Putamen (tissue), 1 donor: ENCODE results near the gene AK2.

ENCODE experiments used
- DNase-seq: peaks from one replicate; pipeline ENCODE4 v3.0.0-alpha.2; 2016; ENCODE audit warnings: low spot score

The AK2 gene

DNA sequence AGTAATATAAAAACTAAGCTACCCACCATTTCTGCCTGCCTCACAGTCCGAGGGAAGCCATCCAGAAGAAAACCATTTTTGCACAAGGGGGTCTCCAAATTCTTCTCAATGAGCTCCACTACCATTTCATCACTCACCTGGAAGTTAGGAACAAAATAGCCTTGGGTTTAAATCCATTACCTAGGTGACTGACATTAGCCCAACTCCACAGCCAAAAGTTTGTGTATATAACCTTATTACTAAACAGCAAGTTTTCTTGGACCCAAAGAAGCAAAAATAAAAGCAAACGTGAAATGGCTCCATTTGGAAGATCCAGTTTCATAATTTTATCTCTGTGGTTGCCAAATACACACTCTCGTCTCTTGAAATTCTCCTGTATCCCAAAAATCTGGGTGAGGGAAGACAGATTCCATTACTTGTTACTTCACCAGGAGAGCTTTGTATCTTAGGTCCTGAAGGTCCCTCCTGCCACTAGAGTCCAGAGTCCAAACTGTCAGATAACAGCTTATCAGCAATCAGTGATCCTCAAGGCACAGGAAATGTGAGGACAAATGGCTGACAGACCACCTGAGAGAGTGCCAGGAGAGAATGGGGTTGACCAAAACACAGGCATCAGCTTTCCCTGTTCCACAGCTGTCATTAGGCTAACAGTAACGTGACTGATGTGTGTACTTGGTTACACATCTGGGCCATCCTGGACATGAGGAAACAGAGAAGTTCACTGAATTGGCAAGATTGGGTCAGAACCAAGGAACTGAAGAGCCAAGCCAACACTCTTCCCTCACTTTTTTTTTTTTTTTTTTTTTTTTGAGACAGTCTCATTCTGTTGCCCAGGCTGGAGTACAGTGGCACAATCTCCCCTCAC is 14.9 kb downstream of the AK2 start:
- no peak for DNase-seq

DNA sequence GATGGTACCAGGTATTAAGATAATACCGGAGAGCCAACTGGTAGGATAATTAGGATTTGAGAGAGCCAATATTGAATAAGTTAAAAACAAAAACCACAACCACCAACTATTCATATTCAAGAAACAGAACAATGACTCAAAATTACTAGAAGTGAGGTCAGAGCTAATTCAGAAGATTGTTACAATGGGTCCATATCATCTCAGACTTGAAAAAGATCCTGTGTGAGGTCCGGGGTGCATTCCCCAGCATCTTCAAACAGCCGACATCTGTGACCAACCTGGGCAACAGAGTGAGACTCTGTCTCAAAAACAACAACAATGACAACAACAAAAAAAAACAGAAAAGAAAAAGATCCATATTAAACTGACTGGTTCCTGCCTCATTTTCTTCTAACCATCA is 18.6 kb downstream of the AK2 start:
- no peak for DNase-seq

DNA sequence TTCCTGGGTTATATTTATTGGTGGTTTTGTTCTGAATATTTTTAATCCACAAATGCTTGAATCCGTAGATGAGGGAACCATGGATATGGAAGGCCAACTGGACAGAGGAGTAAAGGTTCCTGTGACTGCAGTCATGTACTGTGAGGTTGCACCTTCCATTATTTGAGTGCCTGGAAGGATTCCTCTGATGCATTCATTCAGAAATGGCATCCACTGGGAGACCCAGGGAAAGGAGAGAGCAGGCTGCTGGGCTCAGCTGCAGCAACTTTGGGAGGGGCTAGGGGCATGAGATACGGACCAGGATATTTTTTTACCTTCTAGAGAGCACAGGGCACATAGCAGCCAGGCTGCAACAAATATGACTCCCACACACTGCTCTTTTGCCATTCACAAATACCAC is 19.5 kb downstream of the AK2 start:
- no peak for DNase-seq

DNA sequence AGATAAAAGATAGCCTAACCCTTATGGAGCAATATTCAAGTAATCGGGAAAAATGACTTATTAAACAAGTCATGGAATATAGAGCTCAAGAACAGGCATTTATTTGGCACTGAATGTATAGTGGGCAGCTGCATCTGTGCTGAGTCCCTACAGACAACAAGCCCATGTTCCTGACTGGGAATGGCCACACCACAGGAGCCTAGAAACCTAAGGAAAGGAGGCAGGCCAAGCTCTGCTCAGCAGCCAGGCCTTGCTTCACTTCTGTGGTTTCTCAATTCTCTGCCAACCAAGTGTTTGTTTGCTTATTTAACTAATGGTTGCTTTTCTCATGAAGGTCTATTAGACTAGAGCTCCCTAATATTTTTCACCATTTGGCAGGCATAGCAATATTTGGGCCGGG is 21.5 kb downstream of the AK2 start:
- no peak for DNase-seq

DNA sequence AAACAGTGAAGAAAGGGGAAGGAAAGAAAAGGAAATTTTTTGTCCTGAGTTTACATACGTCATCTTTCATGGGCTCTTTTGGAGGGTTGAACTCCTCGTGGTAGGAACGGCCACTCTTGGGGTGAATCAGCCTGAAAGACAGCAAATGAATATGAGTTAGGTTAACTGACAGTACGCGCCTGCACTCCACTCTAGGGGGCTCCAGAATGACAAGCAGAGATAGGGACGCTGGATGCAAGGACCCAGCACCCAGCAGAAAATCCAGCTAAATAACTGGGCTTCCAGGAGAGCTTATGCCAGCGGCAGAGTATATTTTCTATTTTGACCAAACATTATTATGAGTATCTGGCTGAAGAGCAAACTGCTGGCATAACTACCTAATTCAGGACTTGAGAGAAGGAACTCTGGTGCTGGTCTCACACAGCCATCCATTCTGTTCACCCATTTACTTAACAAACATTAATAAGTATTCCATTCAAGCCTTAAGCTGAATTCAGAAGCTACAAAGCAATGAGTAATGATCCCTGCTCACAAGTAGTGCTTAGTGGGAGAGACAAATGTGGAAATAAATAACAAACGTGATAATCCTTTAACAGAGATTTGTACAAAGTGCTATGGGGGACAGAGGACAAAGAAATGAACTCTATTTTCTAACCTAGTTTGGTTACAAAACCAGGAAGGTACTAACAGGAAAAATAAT is 22.1 kb downstream of the AK2 start:
- no peak for DNase-seq

DNA sequence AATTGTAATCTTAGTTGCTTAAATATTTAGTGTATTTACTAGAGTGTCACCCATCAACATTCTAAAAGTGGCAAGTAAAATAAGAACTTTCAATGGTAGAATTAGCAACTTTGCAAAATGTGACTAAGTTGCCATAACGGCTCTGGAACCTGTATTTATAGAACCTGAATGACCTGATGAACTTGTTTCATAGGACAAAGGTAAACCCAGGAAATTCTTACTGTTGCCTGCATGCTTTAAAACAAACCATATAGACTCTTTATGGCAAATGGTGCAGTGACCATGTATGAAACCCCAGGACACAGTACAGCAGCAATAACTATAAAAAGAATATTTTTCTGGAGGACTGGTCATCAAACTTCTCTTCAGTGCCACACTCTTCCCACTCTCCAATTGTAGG is 22.9 kb downstream of the AK2 start:
- DNase-seq, result no peak

DNA sequence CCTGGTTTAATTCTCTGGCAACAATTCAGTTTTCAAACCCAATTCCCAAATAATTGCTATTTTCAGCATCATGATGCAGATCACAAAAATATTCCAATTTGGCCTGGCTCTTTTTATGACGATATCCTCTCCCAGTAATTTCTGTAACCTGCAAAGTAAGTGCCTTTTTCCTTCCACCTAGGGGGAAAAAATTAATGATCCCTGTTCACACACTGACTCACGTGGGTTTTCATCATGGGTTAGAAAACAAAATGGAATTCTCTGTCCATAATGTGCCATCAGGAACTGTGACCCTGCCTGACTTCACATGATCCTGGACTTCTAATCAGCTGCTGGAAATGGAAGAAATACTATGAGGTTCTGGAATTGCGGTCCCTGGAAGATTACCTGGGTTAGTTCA is 24.5 kb downstream of the AK2 start:
- no peak for DNase-seq

DNA sequence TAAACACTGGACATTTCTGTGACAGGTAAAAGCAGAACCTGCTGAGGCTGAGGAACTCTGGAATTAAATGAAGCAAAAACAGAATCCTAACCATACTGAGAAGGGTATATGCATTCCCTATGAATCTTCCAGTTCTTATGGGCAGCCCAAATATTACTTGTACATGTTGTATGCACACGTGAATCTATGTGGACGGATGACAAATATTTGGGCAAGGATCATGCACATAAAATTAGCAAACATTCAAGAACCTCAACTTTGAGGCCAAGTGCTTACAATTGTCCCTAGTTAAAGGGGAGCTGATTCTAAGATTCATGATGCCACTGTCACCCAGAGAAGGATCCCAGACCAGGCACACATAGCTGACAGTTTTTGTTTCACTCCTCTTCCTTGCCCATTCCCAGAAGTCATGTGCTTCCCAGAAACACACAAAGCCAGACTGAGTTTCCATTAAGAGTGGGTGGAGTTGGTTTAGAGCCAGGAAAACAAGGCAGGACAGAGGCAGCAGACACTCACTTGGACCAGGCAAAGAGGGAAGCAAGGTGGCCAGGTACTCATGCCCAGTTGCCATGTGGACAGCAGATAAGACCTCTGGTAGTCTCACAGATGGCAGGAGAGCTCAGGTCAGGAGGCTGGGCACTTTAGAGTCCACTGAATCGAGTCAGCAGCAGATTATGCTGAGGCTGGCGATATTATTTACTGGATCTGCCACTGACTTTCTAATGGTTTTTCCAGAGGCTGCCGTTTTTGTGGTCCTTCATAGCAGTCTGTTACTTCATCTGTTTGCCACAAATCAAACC is 25.6 kb downstream of the AK2 start:
- DNase-seq, result no peak

DNA sequence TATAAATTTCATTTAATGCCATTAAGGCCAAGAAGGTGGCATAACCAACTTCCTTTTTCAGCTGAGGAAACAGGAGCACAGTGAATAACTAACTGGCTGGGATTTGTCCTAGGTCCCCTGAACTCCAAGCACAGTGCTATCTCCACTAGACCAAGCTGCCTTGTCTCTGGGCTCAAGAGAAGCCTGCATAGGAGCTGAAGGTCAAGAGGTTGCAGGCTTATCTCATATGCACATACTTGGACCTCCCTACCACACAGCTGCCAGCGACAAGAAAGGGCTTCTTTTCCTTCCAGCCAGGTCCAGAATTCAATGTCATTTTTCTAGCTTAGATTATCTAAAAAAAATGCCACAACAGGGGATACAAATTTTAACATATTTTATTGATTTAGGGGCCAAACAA is 27.1 kb downstream of the AK2 start:
- DNase-seq, result no peak

DNA sequence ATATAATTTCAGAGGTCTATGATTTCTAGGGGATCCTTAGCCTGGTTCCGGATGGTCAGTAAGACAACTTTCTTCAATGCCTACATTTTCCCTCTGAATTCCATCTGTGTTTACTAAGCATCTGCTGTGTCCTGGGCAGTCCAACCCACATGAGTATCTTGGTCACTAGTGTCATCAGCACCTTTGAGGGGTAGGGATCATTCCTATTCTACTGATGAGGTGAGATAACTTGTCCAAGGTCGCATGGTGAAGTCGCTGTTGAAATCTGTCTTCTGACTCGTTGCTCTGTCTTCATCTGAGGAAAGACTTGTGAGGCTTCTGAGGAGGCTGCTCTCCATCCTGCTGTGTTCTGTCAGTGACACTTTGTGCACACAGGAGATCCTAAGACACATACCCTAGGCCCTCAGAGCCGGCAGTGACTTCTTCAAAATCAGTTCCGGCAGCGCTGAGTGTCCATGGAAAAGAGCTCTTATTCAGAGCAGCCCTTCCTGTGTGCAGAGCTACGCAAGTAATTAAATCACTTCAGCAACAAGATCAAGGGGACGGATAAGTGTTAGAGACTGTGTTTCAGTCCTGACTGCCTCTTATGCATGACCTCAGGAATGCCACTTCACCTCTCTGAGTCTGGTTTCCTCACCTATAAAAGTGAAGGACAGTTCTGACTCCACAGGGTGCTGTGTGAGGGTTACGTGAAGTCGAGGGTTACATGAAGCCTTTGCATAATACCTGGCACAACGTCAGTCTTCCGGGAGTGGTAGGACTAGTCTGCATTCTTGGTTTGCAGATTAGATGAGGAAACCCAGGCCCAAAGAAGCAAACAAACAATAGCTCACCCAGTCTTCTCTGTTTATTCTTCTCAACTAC is 28.4 kb downstream of the AK2 start:
- no peak for DNase-seq

DNA sequence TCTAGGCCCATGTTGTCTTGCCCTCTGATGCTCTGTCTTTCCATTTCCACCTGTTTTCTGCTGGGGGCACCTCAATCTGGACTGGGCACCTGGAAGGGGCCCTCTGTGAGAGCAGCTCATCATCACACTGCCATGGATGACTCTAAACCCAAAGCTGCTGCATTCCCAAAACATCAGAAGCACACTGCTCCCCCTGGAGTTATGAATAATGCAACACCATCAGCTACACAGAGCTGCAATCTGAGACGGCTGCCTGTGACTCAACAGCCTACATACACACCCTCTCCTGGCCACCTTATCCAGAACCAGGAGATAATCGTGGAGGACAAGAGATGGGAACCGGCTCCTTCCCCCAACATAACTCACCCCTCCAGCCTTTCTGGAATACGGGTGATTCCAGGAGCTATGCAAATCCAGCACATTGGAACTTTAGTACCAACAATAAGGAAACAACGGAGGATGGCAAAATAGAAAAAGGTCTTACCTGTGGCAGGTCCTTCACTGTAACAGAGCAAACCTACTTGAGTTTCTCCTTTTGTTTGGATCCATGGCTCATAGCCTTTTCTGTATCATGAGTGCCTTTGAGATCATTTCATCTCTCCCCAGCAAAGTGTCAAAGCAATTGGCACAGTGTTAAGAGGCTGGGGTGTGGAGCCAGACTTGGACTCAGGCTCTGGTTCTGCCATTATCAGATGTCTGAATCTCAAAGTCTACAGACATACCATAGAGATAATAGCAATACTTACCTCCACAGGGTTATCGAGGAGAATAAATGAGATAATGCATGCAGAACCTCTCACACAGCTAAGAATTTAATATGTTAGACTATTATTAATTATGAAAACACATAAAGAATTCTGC is 29.3 kb downstream of the AK2 start:
- peak; percentile 57 for DNase-seq

DNA sequence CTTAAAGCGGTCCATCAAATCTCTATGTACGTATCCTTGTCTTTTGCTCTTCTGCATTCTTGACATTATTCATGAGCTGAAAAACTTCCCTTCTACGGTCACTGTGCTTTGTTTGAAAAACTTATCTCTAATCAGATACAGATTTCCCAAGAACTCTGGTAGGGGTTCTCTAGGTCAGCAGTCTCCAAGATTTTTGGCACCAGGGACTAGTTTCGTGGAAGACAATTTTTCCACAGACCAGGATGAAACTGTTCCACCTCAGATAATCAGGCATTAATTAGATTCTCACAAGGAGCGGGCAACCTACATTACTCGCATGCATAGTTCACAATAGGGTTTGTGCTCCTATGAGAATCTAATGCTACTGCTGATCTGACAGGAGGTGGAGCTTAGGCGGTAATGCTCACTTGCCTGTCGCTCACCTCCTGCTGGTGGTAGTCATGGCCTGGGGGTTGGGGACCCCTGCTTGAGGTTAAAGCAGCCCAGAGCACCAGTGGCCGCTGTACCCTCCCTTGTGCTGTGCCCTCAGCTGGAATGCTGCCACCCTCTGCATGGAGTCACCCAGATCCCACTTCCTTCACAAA is 30.8 kb downstream of the AK2 start:
- no peak for DNase-seq

DNA sequence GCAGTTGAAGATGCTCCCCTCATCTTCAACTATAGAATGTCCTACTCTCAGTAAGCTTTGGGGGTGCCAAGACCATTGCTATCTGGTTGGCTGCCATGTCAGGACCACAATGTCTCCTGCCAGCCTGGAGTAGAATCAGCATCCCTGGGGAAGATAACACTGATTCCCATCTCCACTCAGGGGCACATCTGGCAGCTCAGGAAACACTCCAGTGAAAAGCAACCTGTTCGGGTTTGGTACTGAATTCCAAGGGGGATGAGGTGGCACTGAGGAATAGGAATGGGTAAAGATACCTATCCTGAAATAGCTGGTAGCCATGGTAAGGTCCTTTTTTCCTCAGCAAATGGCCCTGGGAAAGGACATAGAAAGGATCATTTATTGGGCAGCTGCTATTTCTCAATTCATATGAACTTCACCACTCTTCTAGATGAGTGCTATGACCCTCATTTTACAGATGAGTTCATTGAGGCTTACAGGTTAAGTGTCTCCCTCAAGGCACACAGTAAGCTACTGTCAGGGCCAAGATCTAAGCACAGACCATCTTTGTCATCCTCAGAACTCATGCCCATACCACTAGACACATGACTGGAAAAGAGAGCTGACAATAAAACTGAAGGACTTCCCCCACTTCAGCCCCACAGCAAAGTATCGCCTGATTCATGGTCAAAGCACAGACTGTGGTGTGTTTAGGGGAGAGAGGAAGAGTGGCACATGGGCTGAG is 31.4 kb downstream of the AK2 start:
- no peak for DNase-seq

DNA sequence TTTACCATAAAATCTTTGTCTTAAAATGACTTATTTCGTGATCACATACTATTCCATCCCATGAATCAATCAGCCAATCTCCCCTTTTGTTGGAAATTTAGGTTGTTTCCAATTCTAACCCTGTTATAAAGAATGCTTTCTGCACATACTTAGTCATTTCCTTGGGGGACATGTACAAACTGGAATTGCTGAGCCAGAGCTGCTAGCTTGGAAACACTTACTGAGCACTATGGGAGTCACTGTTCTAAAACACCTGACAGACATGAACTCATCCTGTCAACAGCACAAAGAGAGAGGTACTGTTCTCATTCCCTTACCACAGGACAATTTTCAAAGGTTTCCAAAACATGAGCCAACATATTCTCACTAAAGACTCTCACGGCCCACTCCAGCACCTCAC is 32.1 kb downstream of the AK2 start:
- no peak for DNase-seq

DNA sequence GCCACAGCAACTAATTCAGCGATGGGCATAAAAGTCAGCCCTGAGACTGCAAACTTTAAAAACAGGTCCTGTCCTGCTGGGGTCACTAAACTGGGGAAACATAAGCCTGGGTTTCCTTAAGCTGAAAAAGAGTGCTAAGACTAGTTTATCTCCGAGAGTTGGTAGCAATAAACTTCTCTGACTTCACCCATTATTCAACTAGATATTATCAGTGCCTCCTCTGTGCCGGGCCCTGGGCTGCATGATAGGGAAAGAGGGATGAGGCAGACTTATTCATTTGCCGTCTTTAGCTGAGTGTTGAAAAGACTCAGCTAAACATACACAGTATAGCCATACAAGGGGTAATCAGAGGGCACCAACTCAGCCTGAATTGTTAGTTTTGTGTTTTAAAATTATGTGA is 33.0 kb downstream of the AK2 start:
- no peak for DNase-seq

DNA sequence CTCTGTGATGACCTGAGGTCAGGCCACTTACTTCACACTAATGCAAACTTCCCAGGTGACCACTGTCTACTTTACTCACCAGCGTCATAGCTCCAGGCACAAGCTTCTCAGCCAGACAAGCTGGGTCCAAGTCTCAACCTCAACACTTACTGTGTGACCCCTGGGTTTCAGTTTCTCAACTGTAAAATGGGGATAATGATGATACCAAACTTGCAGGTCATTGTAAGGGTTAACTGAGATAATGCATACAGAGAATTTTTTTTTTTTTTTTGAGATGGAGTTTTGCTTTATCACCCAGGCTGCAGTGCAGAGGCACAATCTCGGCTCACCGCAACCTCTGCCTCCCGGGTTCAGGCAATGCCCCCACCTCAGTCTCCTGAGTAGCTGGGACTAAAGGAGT is 34.7 kb downstream of the AK2 start:
- no peak for DNase-seq

DNA sequence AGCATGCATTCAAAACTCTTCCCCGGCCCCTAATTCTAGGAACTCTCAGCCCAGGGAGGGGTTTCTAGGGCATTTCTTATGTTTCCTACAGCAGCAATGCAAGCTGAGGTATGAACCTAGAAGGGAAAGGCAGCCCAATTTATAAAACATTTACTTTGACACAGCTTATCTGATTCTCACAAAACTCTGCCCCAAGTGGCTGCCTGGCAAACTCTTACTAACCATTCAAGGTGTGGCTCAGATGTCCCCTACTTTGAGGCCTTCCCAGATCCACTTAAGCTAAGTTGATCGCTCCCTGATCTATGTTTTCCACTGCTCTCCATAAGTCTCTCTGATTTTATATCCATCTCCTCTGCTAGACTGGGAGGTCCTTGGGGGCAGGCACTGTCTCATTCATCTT is 35.4 kb downstream of the AK2 start:
- no peak for DNase-seq

DNA sequence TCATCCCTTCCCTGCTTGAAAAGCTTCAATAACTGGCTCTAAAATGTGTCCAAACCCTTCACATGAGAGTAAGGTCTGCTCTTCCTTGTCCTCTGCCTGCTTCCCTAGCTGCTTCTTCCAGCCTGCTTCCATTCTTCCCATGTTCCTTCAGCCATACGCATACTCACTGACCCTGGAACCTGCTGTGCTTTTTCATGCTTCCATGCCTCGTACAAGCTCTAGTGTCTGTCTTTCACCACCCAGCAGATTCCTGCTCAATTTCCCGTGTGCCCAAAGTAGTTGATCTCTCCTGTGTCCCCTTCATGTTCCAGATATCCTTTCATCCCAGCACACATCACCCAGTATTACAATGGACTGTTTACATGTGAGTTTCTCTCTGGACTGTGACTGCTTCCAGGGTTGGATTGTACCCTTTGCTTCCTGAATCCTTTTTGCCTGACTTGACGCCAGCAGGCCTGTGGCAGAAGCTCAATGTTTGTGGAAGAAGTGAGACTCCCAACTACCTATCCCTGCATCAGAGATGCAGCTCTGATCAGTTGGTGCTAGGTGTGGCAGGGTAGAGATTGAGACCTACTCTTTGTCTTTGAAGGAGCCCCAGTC is 36.2 kb downstream of the AK2 start:
- DNase-seq, result no peak

DNA sequence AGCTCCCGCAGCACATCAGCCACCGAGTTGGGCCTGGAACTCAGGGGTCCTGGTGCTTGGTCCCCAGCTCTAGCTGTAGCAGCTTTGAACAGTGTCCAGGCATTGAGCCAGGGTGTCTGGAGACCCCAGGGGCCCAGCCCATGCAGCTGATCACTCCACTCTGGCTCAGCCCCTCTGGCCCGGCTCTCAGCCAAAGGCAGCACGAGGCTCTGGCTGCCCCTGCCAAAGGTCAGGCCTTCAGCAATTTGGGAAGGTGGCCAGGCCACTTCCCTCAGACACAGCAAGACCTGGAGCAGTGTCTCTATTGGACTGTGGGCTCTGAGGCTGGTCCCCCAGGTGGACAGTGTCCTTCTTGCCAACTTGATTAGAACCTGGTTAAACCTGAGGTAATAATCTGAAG is 37.7 kb downstream of the AK2 start:
- DNase-seq, result no peak
